Esophagus muscularis mucosa (tissue), 4 donors: ENCODE results near the gene KIF26B. TPM values are rescaled to one million over a fixed set of nuclear protein-coding genes. Genes with fewer than 3 reads are reported as not detected.

Experiments
- DNase-seq: peaks from one replicate; pipeline ENCODE4 v3.0.0-alpha.2; 2017; ENCODE audit errors: extremely low spot score
- H3K27ac ChIP-seq, 4 donors: fragments of 200-600 bp; sonication (generic); replicated peaks in 1 of 4; 1 replicate in 3 of 4; 2 replicates in 1 of 4; pipeline ENCODE4 v1.5.1; 2016 to 2019; ENCODE audit warnings: mild to moderate bottlenecking in 1 of 4
- H3K27me3 ChIP-seq, 4 donors: fragments of 200-600 bp; sonication (generic); one replicate each; pipeline versions ENCODE4 v1.5.1 to v1.6.0; 2016 to 2019
- H3K36me3 ChIP-seq, 4 donors: fragments of 200-600 bp; sonication (generic); one replicate each; pipeline ENCODE4 v1.5.1; 2016 to 2019
- H3K4me1 ChIP-seq, 4 donors: fragments of 200-600 bp; sonication (generic); one replicate each; pipeline ENCODE4 v1.5.1; 2016 to 2019
- H3K4me3 ChIP-seq, 4 donors: fragments of 200-600 bp; sonication (generic); 1 replicate in 2 of 4; 2 replicates in 2 of 4; pipeline ENCODE4 v1.5.1; 2016 to 2019; ENCODE audit warnings: mild to moderate bottlenecking in 4 of 4, moderate library complexity in 1 of 4
- H3K9me3 ChIP-seq, 4 donors: fragments of 200-600 bp; sonication (generic); 1 replicate in 3 of 4; 2 replicates in 1 of 4; pipeline ENCODE4 v1.5.1; 2016 to 2019
- EP300 ChIP-seq: sonication (generic); formaldehyde crosslinking; IDR thresholded peaks from one replicate; pipeline ENCODE4 v1.6.1; 2017; ENCODE audit warnings: antibody characterized with exemption
- POLR2A ChIP-seq: fragments of 450-650 bp; IDR thresholded peaks from one replicate; pipeline ENCODE4 v1.6.1; 2017; ENCODE audit warnings: antibody characterized with exemption, moderate library complexity, mild to moderate bottlenecking, low read depth
- POLR2AphosphoS5 ChIP-seq, 2 donors: sonication (generic); formaldehyde crosslinking; IDR thresholded peaks; one replicate each; pipeline ENCODE4 v1.6.1; 2017; ENCODE audit warnings: antibody characterized with exemption in 2 of 2
- whole genome bisulfite sequencing: methylation state at CpG from one replicate; pipeline ENCODE4 v1.1.5; 2018; 5-methylcytosine and 5-hydroxymethylcytosine counted together
- intact Hi-C: fragments of 100-400 bp; cut with DNase I; formaldehyde crosslinking; loops from one replicate; pipeline ENCODE4 v1.15.1; 2023
- total RNA-seq, 4 donors: library from RNA; depleted of rRNA; stranded (reverse); fragments of >200 nt; gene quantifications; one replicate each; pipeline versions ENCODE4 v1.1.0 to v1.2.1, GENCODE V29; 2016
- TF ChIP-seq, protein P1 (sequence below), 3 experiments: fragments of 200-600 bp in 2 of 3; fragments of 450-650 bp in 1 of 3; sonication (generic) in 2 of 3; IDR thresholded peaks; one replicate each; pipeline ENCODE4 v1.5.1; 2017 to 2019; ENCODE audit warnings: antibody characterized with exemption in 3 of 3, mild to moderate bottlenecking in 2 of 3, moderate library complexity in 1 of 3

KIF26B gene
- total RNA-seq, 4 donors from 2014 or later, result 0.13 to 3.7 (median 1.3) TPM

DNA sequence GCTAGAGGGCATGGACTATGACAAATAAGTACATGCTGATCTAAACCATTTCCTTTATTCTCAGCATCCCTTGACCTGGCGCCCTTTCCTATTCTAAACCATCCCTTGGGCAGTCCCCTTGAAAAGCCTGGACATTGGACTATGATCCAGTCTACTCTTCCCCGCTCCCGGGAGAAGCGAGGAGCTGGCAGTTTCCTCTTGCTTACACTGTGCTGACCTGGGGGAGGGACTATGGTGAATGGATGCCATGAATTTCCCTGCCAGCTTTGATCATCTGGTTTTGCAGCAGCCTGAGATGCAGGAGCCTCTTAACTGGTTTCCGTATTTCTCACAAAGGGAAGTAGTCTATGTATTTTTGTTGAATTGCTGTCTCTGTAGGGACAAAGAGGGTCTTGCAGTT lies 121.7 kb downstream of the KIF26B start:
- no peak overlapping the region for H3K4me3 ChIP-seq
- no peaks in the 10 kb centered on the region for H3K27me3 ChIP-seq
- DNase-seq, result peak; percentile 72
- no peaks in the 10 kb centered on the region for H3K36me3 ChIP-seq
- H3K27ac ChIP-seq, result no peak overlapping the region
- 95% methylated on average over 5 of the region's 5 CpGs for WGBS
- no peak for TF ChIP-seq EP300
- TF ChIP-seq, protein P1, sequence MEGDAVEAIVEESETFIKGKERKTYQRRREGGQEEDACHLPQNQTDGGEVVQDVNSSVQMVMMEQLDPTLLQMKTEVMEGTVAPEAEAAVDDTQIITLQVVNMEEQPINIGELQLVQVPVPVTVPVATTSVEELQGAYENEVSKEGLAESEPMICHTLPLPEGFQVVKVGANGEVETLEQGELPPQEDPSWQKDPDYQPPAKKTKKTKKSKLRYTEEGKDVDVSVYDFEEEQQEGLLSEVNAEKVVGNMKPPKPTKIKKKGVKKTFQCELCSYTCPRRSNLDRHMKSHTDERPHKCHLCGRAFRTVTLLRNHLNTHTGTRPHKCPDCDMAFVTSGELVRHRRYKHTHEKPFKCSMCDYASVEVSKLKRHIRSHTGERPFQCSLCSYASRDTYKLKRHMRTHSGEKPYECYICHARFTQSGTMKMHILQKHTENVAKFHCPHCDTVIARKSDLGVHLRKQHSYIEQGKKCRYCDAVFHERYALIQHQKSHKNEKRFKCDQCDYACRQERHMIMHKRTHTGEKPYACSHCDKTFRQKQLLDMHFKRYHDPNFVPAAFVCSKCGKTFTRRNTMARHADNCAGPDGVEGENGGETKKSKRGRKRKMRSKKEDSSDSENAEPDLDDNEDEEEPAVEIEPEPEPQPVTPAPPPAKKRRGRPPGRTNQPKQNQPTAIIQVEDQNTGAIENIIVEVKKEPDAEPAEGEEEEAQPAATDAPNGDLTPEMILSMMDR (IDR thresholded peaks at IDR 0.05), result no peak
- TF ChIP-seq POLR2AphosphoS5 (IDR thresholded peaks at IDR 0.05), result no peak
- TF ChIP-seq POLR2A, result no peak
- intact Hi-C loops, result no loop called here
- H3K9me3 ChIP-seq, result peaks cover 0 to 5% (median 0%) of the 10 kb centered on the region in 4 donors
- no peaks in the 10 kb centered on the region for H3K4me1 ChIP-seq

DNA sequence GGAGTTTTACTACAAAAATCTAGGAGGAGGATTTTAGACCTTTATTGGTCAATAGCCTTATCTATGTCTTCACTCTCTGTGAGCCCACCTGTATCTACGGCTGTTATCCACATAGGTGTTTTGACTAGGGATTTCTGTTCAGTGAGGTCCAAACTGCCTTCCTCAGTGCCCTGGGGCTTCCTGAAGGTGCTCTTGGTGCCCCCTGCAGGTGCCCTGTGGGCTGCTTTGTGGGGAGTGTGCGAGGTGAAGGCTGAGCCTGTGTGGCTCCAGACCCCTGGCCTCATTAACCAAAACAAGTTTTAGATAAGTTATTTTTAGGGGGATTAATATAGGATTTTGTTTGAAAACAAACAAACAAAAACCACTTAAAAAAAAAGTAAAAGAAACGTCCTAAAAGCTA lies 122.5 kb downstream of the KIF26B start:
- H3K36me3 ChIP-seq, result no peaks in the 10 kb centered on the region
- H3K27ac ChIP-seq, result no peak overlapping the region
- no peaks in the 10 kb centered on the region for H3K4me1 ChIP-seq
- H3K9me3 ChIP-seq, result peaks cover 0 to under 1% (median 0%) of the 10 kb centered on the region in 4 donors
- peak; percentile 82 for DNase-seq
- TF ChIP-seq EP300 (no peak), POLR2AphosphoS5 (IDR thresholded peaks at IDR 0.05) (no peak), POLR2A (no peak)
- intact Hi-C loops, result no loop called here
- WGBS, result 93% methylated on average over 3 of the region's 3 CpGs
- no peaks in the 10 kb centered on the region for H3K27me3 ChIP-seq
- no peak overlapping the region for H3K4me3 ChIP-seq

DNA sequence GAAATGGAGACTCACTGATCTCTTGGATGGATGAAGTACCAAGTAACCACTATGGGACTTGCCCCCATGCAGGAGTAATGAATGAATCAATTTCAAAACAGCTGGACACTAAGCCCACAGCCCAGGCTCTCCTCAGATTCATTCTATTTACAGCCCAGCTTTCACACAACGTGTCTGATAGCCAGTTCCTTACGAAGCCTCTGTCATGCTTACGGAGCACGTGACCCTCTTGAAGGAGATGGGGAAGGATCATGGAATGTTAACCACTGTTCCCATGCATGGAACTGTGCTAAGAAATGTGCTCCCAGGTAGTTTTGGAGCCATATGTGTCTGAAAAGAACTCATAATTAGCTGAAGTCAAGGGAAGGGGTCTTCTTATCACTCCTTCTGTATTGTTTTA lies 124.1 kb downstream of the KIF26B start:
- Histone ChIP-seq H3K36me3 (no peaks in the 10 kb centered on the region), H3K9me3 (peaks cover 0 to 7% (median 0%) of the 10 kb centered on the region in 4 donors), H3K4me3 (no peak overlapping the region), H3K27ac (no peak overlapping the region), H3K4me1 (no peaks in the 10 kb centered on the region), H3K27me3 (no peaks in the 10 kb centered on the region)
- peak; percentile 75 for DNase-seq
- intact Hi-C loops, result no loop called here
- TF ChIP-seq, protein P1 (IDR thresholded peaks at IDR 0.05), result no peak
- TF ChIP-seq EP300 (no peak), POLR2A (no peak), POLR2AphosphoS5 (IDR thresholded peaks at IDR 0.05) (no peak)
- WGBS, result 87% methylated on average over 4 of the region's 4 CpGs

DNA sequence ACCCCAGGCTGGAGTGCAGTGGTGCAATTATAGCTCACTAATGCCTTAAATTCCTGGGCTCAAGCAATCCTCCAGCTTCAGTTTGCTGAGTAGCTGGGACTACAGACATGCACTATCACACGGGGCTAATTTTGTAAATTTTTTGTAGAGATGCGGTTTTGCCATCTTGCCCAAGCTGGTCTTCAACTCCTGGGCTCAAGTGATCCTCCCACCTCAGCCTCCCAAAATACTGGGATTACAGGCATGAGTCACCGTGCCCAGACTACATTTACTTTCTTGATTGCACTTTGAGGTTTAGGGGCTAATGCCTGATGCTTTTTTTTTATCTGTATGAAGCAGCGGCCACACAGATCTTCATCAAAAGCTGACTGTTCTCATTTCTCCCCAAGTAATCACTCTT lies 124.6 kb downstream of the KIF26B start:
- peak; percentile 31 for DNase-seq
- Histone ChIP-seq H3K4me3 (no peak overlapping the region), H3K4me1 (no peaks in the 10 kb centered on the region), H3K9me3 (peaks cover 0 to 7% (median 0%) of the 10 kb centered on the region in 4 donors), H3K36me3 (no peaks in the 10 kb centered on the region), H3K27me3 (no peaks in the 10 kb centered on the region), H3K27ac (no peak overlapping the region)
- 92% methylated on average over 4 of the region's 4 CpGs for WGBS
- intact Hi-C loops, result no loop called here
- TF ChIP-seq, protein P1 (IDR thresholded peaks at IDR 0.05), result no peak
- TF ChIP-seq EP300 (no peak), POLR2A (no peak), POLR2AphosphoS5 (IDR thresholded peaks at IDR 0.05) (no peak)

DNA sequence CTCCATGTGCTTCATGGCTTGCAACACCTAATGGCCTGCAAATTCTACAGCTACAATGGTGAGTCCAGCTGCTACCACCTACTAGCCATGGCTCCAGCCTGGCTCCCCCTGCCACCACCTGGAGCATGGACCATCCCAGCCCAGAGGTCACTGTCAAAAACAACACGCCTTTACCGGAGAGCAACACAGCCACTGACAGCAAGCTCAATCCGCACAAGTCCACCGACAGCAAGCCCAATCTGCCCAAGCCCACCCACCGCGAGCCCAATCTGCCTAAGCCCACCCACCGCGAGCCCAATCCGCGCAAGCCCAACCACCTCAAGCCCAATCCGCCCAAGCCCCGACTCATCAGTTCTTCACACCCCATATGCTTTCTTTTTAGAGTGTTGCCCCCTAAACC lies 128.2 kb downstream of the KIF26B start:
- Histone ChIP-seq H3K27ac (no peak overlapping the region), H3K36me3 (no peaks in the 10 kb centered on the region), H3K9me3 (peaks cover 0 to 7% (median 0%) of the 10 kb centered on the region in 4 donors), H3K27me3 (no peaks in the 10 kb centered on the region), H3K4me1 (no peaks in the 10 kb centered on the region), H3K4me3 (no peak overlapping the region)
- 97% methylated on average over 12 of the region's 12 CpGs for WGBS
- peak; percentile 87 for DNase-seq
- TF ChIP-seq POLR2A (no peak), POLR2AphosphoS5 (IDR thresholded peaks at IDR 0.05) (no peak), EP300 (no peak)
- TF ChIP-seq, protein P1 (IDR thresholded peaks at IDR 0.05), result no peak
- intact Hi-C loops, result no loop called here
